Uterus (tissue), 4 donors: ENCODE results near the gene FN1. TPM values are rescaled to one million over a fixed set of nuclear protein-coding genes. Genes with fewer than 3 reads are reported as not detected.
"Not testable (repeated sequence)": the region's sequence is repeated elsewhere in the genome, so short reads cannot be mapped to it uniquely, and the experiment has no call there.

Experiments used
- DNase-seq, 2 donors: peaks; one replicate each; pipeline ENCODE4 v3.0.0-alpha.2; 2019 to 2020
- H3K27ac ChIP-seq, 2 donors: fragments of 200-600 bp; sonication (generic); 1 replicate in 1 of 2; 2 replicates in 1 of 2; pipeline ENCODE4 v1.5.1; 2016 to 2018
- H3K27me3 ChIP-seq, 2 donors: fragments of 200-600 bp; sonication (generic); one replicate each; pipeline ENCODE4 v1.5.1; 2018 to 2019; ENCODE audit warnings: control low read depth in 1 of 2
- H3K36me3 ChIP-seq, 2 donors: fragments of 200-600 bp; sonication (generic); one replicate each; pipeline ENCODE4 v1.5.1; 2019; ENCODE audit warnings: control low read depth in 1 of 2
- H3K4me1 ChIP-seq, 2 donors: fragments of 200-600 bp; sonication (generic); one replicate each; pipeline ENCODE4 v1.5.1; 2018 to 2019; ENCODE audit warnings: control low read depth in 1 of 2
- H3K4me3 ChIP-seq, 2 donors: fragments of 200-600 bp; sonication (generic); 1 replicate in 1 of 2; 2 replicates in 1 of 2; pipeline ENCODE4 v1.5.1; 2018 to 2019; ENCODE audit warnings: mild to moderate bottlenecking in 1 of 2
- H3K9me3 ChIP-seq, 2 donors: fragments of 200-600 bp; sonication (generic); one replicate each; pipeline ENCODE4 v1.5.1; 2019; ENCODE audit warnings: control low read depth in 1 of 2
- CTCF ChIP-seq, 4 experiments: fragments of 200-600 bp in 2 of 4; fragments of 450-650 bp in 2 of 4; sonication (generic) in 2 of 4; IDR thresholded peaks; one replicate each; pipeline ENCODE4 v1.5.1; 2016 to 2019; ENCODE audit warnings: antibody characterized with exemption in 4 of 4, mild to moderate bottlenecking in 2 of 4, moderate library complexity in 1 of 4
- POLR2A ChIP-seq, 2 donors: fragments of 450-650 bp; IDR thresholded peaks; one replicate each; pipeline ENCODE4 v1.6.1; 2016; ENCODE audit warnings: antibody characterized with exemption in 2 of 2, mild to moderate bottlenecking in 1 of 2, moderate library complexity in 1 of 2
- intact Hi-C: fragments of 100-400 bp; cut with DNase I; formaldehyde crosslinking; loops from one replicate; pipeline ENCODE4 v1.15.1; 2023; ENCODE audit warnings: low total_unique reads
- total RNA-seq, 4 donors: library from RNA; depleted of rRNA in 3 of 4; stranded (reverse); fragments of >200 nt in 3 of 4; gene quantifications; one replicate each; pipeline versions ENCODE4 v1.1.0 to v1.2.4, GENCODE V29; 2014 to 2023
- donor health status: DM: yes; HTN: yes; CAD: no.

The FN1 gene
- total RNA-seq, 4 donors from 2014 or later: 218 to 1,074 (median 261) TPM

- Histone ChIP-seq H3K4me3 (no peak overlapping the region), H3K4me1 (peaks cover 0 to 5% of the 10 kb centered on the region in 2 donors), H3K27ac (no peak overlapping the region), H3K9me3 (no peaks in the 10 kb centered on the region), H3K36me3 (no peaks in the 10 kb centered on the region), H3K27me3 (no peaks in the 10 kb centered on the region)
- no peak for DNase-seq
- TF ChIP-seq CTCF (IDR thresholded peaks at IDR 0.05): no peak
- TF ChIP-seq POLR2A (IDR thresholded peaks at IDR 0.05): no peak
- intact Hi-C loops: no loop called here
Observed at GRCh38 chr2:215313255-215313613, 122.6 kb downstream of the FN1 start.

GRCh38 chr2:215311625-215312396 lies 124.1 kb downstream of the FN1 start, which contains the start of gene ATIC:
TSS of gene ATIC (plus strand) at chr2:215312059. CDS start at chr2:215312143, 84 bp downstream.
- intact Hi-C loops: no loop called here
- no peaks in the 10 kb centered on the region for H3K9me3 ChIP-seq
- peak; percentile 90 to 91 for DNase-seq
- peak within 1 kb of the TSS; percentile 69 to 83 for H3K27ac ChIP-seq
- peak; percentile 11 to 61 for TF ChIP-seq POLR2A (IDR thresholded peaks at IDR 0.05)
- peak in 2 of 4 experiments; percentile 7 to 30 for TF ChIP-seq CTCF (IDR thresholded peaks at IDR 0.05)
- H3K27me3 ChIP-seq: no peaks in the 10 kb centered on the region
- peaks cover 0 to 5% of the 10 kb centered on the region in 2 donors for H3K4me1 ChIP-seq
- no peaks in the 10 kb centered on the region for H3K36me3 ChIP-seq
- H3K4me3 ChIP-seq: peak within 1 kb of the TSS; percentile 52 to 66

DNA sequence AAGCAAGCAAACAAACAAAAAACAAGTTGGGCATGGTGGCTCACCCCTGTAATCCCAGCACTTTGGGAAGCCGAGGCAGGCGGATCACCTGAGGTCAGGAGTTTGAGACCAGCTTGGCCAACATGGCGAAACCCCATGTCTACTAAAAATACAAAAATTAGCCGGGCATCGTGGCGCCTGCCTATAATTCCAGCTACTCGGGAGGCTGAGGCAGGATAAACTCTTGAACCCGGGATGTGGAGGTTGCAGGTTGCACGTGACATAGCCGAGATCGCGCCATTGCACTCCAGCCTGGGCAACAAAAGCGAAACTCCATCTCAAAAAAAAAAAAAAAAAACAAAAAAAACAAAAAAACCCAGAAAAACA lies 124.6 kb downstream of the FN1 start:
- intact Hi-C loops, H3K36me3 ChIP-seq, DNase-seq, H3K9me3 ChIP-seq, H3K27me3 ChIP-seq, H3K4me1 ChIP-seq: not testable (repeated sequence)
- peak overlapping the region; percentile 52 to 66 for H3K4me3 ChIP-seq
- H3K27ac ChIP-seq: peak overlapping the region; percentile 69 to 83

Other genes starting within 250 kb of the FN1 start
- gene ATIC, start 124.0 kb downstream of the FN1 start, total RNA-seq: 10 to 100 TPM; 20.5 to 57.6 (median 29.8) TPM